WTC11 (cell line): ENCODE data around the gene TMTC1. TPM values are rescaled to one million over a fixed set of nuclear protein-coding genes. Genes with fewer than 3 reads are reported as not detected.

Experiments
- ATAC-seq: fragments of 200-7000 bp; cut with Tn5 transposase; 2 replicates; pipeline ENCODE4 v1.10.0; 2021; ENCODE audit warnings: mild to moderate bottlenecking, moderate library complexity
- CTCF ChIA-PET: fragments of 300-600 bp; sonication (Branson Sonifier 250); formaldehyde crosslinking; loops from one replicate; lab custom pipeline; 2021; ENCODE audit warnings: antibody characterized with exemption; lab: Charles Lee
- POLR2A ChIA-PET: fragments of 350-600 bp; sonication (Branson Sonifier 250); formaldehyde crosslinking; loops from one replicate; lab custom pipeline; 2021; ENCODE audit warnings: antibody characterized with exemption; lab: Charles Lee
- DNase-seq: peaks from one replicate; pipeline ENCODE4 v3.0.0; 2021; ENCODE audit warnings: low spot score
- H3K27ac Mint-ChIP-seq: 2 replicates; pipeline ENCODE4 v1.8.0; 2021; ENCODE audit warnings: mixed read lengths
- H3K27me3 Mint-ChIP-seq: 2 replicates; pipeline ENCODE4 v1.8.0; 2021; ENCODE audit warnings: low read depth, mild to moderate bottlenecking, moderate library complexity, mixed read lengths
- H3K36me3 Mint-ChIP-seq: 2 replicates; pipeline ENCODE4 v1.8.0; 2021; ENCODE audit warnings: mixed read lengths
- H3K4me1 Mint-ChIP-seq: 2 replicates; pipeline ENCODE4 v1.8.0; 2022; ENCODE audit warnings: mixed read lengths
- H3K4me3 Mint-ChIP-seq: 2 replicates; pipeline ENCODE4 v1.8.0; 2021; ENCODE audit warnings: mild to moderate bottlenecking, moderate library complexity, mixed read lengths
- H3K9me3 Mint-ChIP-seq: 2 replicates; pipeline ENCODE4 v1.8.0; 2021; ENCODE audit warnings: mixed read lengths
- ETV6 ChIP-seq: sonication (generic); formaldehyde crosslinking; IDR thresholded peaks from 2 replicates; pipeline ENCODE4 v1.8.1; 2022; ENCODE audit warnings: mild to moderate bottlenecking, missing genetic modification reagents
- HMGA2 ChIP-seq: fragments of 250-450 bp; sonication (Bioruptor Pico); IDR thresholded peaks from 2 replicates; pipeline ENCODE4 v1.4.0; 2021; ENCODE audit warnings: mild to moderate bottlenecking, moderate library complexity
- KAT7 ChIP-seq: sonication (generic); formaldehyde crosslinking; IDR thresholded peaks from 2 replicates; pipeline ENCODE4 v1.8.1; 2023; ENCODE audit warnings: missing genetic modification reagents, mild to moderate bottlenecking, borderline replicate concordance
- NFYB ChIP-seq: sonication (generic); formaldehyde crosslinking; conservative IDR thresholded peaks from 2 replicates; pipeline ENCODE4 v1.8.0; 2022; ENCODE audit warnings: low read depth, missing genetic modification reagents
- OVOL2 ChIP-seq: fragments of 250-450 bp; sonication (Bioruptor Pico); IDR thresholded peaks from 2 replicates; pipeline ENCODE4 v1.9.0; 2021; ENCODE audit warnings: mild to moderate bottlenecking, borderline replicate concordance
- SP1 ChIP-seq: sonication (generic); formaldehyde crosslinking; conservative IDR thresholded peaks from 2 replicates; pipeline ENCODE4 v1.8.1; 2022; ENCODE audit warnings: missing genetic modification reagents
- ZSCAN18 ChIP-seq: fragments of 250-450 bp; sonication (Bioruptor Pico); IDR thresholded peaks from 2 replicates; pipeline ENCODE4 v2.1.2; 2022; ENCODE audit warnings: mild to moderate bottlenecking, moderate library complexity
- total RNA-seq: library from RNA; stranded (reverse); gene quantifications from 3 replicates; pipeline ENCODE4 v1.2.3, GENCODE V29; 2021
- TF ChIP-seq, protein P1 (sequence below): sonication (generic); formaldehyde crosslinking; IDR thresholded peaks from 2 replicates; pipeline ENCODE4 v1.8.0; 2022; ENCODE audit warnings: missing genetic modification reagents
- TF ChIP-seq, protein P2 (sequence below): fragments of 250-450 bp; sonication (Bioruptor Pico); conservative IDR thresholded peaks from 2 replicates; pipeline ENCODE4 v1.9.0; 2021; ENCODE audit warnings: mild to moderate bottlenecking
- TF ChIP-seq, protein P3 (sequence below): sonication (generic); formaldehyde crosslinking; IDR thresholded peaks from 2 replicates; pipeline ENCODE4 v1.8.0; 2023; ENCODE audit warnings: missing genetic modification reagents
- TF ChIP-seq, protein P4 (sequence below): sonication (generic); formaldehyde crosslinking; IDR thresholded peaks from 2 replicates; pipeline ENCODE4 v1.8.0; 2023; ENCODE audit warnings: mild to moderate bottlenecking, missing genetic modification reagents
- TF ChIP-seq, protein P5 (sequence below): fragments of 200-600 bp; IDR thresholded peaks from 2 replicates; pipeline ENCODE4 v1.8.0; 2022; ENCODE audit warnings: antibody characterized with exemption

The TMTC1 gene
- total RNA-seq, 1 experiment from 2014 or later, result 17.3 TPM

- TF ChIP-seq, protein P1, sequence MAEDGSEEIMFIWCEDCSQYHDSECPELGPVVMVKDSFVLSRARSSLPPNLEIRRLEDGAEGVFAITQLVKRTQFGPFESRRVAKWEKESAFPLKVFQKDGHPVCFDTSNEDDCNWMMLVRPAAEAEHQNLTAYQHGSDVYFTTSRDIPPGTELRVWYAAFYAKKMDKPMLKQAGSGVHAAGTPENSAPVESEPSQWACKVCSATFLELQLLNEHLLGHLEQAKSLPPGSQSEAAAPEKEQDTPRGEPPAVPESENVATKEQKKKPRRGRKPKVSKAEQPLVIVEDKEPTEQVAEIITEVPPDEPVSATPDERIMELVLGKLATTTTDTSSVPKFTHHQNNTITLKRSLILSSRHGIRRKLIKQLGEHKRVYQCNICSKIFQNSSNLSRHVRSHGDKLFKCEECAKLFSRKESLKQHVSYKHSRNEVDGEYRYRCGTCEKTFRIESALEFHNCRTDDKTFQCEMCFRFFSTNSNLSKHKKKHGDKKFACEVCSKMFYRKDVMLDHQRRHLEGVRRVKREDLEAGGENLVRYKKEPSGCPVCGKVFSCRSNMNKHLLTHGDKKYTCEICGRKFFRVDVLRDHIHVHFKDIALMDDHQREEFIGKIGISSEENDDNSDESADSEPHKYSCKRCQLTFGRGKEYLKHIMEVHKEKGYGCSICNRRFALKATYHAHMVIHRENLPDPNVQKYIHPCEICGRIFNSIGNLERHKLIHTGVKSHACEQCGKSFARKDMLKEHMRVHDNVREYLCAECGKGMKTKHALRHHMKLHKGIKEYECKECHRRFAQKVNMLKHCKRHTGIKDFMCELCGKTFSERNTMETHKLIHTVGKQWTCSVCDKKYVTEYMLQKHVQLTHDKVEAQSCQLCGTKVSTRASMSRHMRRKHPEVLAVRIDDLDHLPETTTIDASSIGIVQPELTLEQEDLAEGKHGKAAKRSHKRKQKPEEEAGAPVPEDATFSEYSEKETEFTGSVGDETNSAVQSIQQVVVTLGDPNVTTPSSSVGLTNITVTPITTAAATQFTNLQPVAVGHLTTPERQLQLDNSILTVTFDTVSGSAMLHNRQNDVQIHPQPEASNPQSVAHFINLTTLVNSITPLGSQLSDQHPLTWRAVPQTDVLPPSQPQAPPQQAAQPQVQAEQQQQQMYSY (CRISPR knock-in tag), result no peak
- TF ChIP-seq OVOL2 (CRISPR knock-in tag), result no peak
- TF ChIP-seq, protein P2, sequence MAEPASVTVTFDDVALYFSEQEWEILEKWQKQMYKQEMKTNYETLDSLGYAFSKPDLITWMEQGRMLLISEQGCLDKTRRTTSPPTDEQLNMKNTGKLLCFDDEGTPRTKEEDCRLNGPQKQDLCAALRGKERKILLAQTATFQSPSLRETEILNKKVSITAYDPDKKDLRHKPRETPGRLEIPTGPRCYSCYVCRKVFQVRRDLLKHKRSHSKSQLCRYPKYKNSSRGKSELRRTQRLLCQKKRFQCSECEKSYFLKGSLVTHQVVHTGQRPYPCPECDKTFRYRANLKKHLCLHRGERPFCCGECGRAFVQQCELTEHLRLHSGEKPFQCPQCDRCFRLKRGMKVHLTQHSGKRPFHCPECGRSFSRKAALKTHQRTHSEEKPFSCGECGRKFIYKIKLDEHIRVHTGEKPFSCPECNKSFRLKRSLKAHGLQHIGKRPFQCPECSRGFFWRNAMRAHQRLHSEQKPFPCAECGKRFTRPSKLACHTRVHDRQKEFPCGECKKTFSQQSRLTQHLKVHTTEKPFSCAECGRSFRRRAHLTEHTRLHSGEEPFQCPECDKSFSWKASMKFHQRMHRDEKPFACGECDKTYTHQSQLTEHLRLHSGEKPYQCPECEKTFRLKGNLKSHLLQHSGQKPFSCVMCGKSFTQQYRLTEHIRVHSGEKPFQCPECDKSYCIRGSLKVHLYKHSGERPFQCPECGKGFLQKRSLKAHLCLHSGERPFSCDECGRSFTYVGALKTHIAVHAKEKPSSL (CRISPR knock-in tag), result no peak
Measured at GRCh38 chr12:29552994-29553748, 230.6 kb downstream of the TMTC1 start (continued).

GRCh38 chr12:29552324-29552927 lies 231.3 kb downstream of the TMTC1 start:
- H3K27ac Mint-ChIP-seq, result no peak overlapping the region
- POLR2A ChIA-PET, result no interaction called here
- peaks cover 14% of the 10 kb centered on the region for H3K9me3 Mint-ChIP-seq

DNA sequence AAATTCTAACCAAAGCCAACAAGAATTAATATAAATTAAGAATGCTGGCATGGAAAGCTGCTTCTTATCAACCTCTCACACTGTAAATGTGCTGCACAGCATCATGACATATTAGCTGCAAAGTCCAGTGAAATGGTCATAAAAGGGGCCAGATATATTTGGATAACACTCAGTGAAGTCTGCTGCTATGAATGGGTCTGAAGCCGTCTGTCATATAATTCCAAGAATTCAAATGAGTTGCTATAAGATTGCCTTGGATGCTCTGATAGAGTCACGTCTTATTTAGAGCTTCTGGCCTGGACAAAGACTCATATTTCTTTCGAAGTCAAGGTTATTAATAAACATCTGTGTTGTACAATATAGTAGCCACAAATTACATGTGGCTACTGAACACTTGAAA lies 231.9 kb downstream of the TMTC1 start:
- H3K27ac Mint-ChIP-seq, result no peak overlapping the region
- ChIA-PET POLR2A (interaction anchor here (0.7 kb wide), 1 partner anchor 252 kb away, joined by 3 read pairs; no protein-coding TSS in a partner anchor), CTCF (interaction anchor here (1.2 to 2.0 kb wide), 3 partner anchors 17 to 350 kb away, joined by 3 to 11 read pairs (median 4); no protein-coding TSS in a partner anchor)
- H3K36me3 Mint-ChIP-seq, result peaks cover 13% of the 10 kb centered on the region
- H3K27me3 Mint-ChIP-seq, result no peaks in the 10 kb centered on the region
- no peak overlapping the region for H3K4me3 Mint-ChIP-seq
- H3K9me3 Mint-ChIP-seq, result peaks cover 14% of the 10 kb centered on the region
- ATAC-seq (no peak), DNase-seq (no peak)
- H3K4me1 Mint-ChIP-seq, result peaks cover 31% of the 10 kb centered on the region
- TF ChIP-seq SP1 (CRISPR knock-in tag), result no peak
- TF ChIP-seq, protein P3, sequence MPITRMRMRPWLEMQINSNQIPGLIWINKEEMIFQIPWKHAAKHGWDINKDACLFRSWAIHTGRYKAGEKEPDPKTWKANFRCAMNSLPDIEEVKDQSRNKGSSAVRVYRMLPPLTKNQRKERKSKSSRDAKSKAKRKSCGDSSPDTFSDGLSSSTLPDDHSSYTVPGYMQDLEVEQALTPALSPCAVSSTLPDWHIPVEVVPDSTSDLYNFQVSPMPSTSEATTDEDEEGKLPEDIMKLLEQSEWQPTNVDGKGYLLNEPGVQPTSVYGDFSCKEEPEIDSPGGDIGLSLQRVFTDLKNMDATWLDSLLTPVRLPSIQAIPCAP (CRISPR knock-in tag), result no peak
- TF ChIP-seq, protein P4, sequence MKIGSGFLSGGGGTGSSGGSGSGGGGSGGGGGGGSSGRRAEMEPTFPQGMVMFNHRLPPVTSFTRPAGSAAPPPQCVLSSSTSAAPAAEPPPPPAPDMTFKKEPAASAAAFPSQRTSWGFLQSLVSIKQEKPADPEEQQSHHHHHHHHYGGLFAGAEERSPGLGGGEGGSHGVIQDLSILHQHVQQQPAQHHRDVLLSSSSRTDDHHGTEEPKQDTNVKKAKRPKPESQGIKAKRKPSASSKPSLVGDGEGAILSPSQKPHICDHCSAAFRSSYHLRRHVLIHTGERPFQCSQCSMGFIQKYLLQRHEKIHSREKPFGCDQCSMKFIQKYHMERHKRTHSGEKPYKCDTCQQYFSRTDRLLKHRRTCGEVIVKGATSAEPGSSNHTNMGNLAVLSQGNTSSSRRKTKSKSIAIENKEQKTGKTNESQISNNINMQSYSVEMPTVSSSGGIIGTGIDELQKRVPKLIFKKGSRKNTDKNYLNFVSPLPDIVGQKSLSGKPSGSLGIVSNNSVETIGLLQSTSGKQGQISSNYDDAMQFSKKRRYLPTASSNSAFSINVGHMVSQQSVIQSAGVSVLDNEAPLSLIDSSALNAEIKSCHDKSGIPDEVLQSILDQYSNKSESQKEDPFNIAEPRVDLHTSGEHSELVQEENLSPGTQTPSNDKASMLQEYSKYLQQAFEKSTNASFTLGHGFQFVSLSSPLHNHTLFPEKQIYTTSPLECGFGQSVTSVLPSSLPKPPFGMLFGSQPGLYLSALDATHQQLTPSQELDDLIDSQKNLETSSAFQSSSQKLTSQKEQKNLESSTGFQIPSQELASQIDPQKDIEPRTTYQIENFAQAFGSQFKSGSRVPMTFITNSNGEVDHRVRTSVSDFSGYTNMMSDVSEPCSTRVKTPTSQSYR (CRISPR knock-in tag), result no peak
- TF ChIP-seq NFYB (CRISPR knock-in tag), result no peak
- TF ChIP-seq, protein P5, sequence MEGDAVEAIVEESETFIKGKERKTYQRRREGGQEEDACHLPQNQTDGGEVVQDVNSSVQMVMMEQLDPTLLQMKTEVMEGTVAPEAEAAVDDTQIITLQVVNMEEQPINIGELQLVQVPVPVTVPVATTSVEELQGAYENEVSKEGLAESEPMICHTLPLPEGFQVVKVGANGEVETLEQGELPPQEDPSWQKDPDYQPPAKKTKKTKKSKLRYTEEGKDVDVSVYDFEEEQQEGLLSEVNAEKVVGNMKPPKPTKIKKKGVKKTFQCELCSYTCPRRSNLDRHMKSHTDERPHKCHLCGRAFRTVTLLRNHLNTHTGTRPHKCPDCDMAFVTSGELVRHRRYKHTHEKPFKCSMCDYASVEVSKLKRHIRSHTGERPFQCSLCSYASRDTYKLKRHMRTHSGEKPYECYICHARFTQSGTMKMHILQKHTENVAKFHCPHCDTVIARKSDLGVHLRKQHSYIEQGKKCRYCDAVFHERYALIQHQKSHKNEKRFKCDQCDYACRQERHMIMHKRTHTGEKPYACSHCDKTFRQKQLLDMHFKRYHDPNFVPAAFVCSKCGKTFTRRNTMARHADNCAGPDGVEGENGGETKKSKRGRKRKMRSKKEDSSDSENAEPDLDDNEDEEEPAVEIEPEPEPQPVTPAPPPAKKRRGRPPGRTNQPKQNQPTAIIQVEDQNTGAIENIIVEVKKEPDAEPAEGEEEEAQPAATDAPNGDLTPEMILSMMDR, result no peak
- TF ChIP-seq ETV6, result no peak
- no peak for TF ChIP-seq KAT7 (CRISPR knock-in tag)

More at GRCh38 chr12:29552324-29552927, 231.3 kb downstream of the TMTC1 start:
- peak; percentile 74 for TF ChIP-seq HMGA2 (CRISPR knock-in tag)
- TF ChIP-seq, protein P5, result peak; percentile 84
- no peak for TF ChIP-seq ZSCAN18
- TF ChIP-seq, all 79 proteins: peak for 2
- peak; percentile 94 for ATAC-seq
- DNase-seq, result peak; percentile 82
- Mint-ChIP-seq H3K36me3 (peaks cover 13% of the 10 kb centered on the region), H3K4me1 (peaks cover 25% of the 10 kb centered on the region), H3K4me3 (no peak overlapping the region), H3K27me3 (no peaks in the 10 kb centered on the region)
- CTCF ChIA-PET, result interaction anchor here (0.7 to 2.3 kb wide), 6 partner anchors 16 to 349 kb away, joined by 3 to 11 read pairs (median 4); no protein-coding TSS in a partner anchor
